GM21737 (cell line): ENCODE measurements around the gene ARAF.

Source experiments
- ATAC-seq: cut with Tn5 transposase; IDR thresholded peaks from one replicate; pipeline ENCODE4 v1.9.1; 2021; ENCODE audit warnings: mild to moderate bottlenecking, moderate library complexity; ENCODE audit not compliant: unreplicated experiment

The ARAF gene

DNA sequence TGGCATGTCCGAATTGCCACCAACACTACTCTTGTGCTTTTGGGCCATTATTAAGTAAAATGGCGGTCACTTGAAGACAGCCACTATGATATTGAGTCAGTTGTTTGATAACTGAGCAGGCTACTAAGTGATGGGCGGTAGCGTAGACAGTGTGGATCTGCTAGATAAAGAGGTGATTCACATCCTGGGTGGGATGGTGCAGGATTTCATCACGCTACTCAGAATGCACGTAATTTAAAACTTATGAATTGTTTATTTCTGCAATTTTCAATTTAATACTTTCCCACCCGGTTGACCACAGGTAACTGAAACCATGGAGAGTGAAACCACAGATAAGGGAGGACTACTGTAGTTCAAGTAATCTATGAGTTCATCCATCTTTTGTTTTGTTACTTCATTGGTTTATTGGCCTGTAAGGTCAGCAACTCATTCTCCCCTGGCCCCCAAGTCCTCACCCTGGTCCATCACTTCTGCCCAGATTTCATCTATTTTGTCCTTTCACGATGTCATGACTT is 2.9 kb downstream of the ARAF start:
- no peak for ATAC-seq

DNA sequence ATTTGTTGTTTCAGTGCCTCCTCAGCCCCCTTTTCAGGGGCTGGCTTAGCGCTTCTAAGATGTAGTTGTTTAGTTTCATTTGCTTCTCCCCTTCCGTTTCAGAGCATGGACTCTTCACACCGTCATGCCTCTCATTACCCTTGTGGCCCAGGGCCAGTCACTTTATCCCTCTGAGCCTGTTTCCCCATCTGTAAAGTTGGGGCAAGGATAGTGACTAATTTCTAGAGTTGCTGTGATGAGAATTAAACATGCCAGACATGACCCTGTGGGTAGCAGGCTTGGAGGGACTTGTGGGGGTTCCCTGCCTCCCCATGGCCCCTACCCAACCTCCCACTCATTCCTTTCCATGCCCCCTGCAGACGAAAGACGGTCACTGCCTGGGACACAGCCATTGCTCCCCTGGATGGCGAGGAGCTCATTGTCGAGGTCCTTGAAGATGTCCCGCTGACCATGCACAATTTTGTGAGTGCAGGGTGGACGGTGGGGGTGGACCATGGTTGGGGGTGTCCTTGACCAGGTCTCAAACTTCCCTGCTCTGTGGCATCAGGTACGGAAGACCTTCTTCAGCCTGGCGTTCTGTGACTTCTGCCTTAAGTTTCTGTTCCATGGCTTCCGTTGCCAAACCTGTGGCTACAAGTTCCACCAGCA is 3.6 kb downstream of the ARAF start:
- no peak for ATAC-seq

DNA sequence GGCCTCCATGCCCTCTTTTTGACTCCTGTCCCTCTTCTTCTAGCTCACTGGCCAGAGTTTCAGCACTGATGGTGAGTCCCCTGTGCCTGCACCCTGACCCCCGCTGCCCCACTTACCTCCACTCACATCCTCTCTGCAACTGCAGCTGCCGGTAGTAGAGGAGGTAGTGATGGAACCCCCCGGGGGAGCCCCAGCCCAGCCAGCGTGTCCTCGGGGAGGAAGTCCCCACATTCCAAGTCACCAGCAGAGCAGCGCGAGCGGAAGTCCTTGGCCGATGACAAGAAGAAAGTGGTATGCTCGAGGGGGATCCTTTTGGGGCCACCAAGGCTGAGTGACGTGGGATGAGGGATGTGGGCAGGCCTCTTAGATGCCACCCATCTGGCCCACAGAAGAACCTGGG is 5.8 kb downstream of the ARAF start:
- no peak for ATAC-seq

DNA sequence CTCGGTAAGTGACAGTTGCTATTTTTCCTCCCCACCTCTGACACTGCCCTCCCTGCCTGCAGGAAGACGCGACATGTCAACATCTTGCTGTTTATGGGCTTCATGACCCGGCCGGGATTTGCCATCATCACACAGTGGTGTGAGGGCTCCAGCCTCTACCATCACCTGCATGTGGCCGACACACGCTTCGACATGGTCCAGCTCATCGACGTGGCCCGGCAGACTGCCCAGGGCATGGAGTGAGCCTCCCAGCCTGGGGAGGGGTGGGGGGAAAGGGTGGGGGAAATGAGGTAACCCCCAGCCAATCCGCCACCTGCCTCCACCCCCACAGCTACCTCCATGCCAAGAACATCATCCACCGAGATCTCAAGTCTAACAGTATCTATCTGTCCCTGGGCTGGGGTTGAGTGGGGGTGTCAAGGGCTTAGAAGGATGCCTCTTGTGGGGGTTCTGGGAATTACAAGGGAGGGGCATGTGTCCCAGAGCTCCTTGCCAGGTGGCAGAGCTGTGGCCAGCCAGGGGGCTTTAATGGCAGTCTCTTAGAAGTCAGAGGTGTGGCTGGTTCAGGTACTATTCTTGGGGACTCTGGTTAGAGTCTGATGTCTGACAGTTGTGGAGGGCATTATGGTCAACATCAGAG is 7.8 kb downstream of the ARAF start:
- no peak for ATAC-seq

DNA sequence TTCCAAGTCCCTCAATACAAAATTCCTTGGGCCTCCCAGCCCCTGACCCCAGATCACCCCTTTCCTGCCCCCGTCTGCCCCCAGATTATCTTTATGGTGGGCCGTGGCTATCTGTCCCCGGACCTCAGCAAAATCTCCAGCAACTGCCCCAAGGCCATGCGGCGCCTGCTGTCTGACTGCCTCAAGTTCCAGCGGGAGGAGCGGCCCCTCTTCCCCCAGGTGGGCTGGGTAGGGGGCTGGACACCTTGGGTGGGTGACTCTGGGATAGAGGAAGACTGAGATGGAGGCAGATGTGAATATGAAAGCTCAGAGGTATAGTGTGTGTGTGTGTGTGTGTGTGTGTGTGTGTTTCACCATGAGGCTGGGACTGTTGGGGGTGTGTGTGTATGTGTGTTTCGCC is 9.8 kb downstream of the ARAF start:
- ATAC-seq = no peak

DNA sequence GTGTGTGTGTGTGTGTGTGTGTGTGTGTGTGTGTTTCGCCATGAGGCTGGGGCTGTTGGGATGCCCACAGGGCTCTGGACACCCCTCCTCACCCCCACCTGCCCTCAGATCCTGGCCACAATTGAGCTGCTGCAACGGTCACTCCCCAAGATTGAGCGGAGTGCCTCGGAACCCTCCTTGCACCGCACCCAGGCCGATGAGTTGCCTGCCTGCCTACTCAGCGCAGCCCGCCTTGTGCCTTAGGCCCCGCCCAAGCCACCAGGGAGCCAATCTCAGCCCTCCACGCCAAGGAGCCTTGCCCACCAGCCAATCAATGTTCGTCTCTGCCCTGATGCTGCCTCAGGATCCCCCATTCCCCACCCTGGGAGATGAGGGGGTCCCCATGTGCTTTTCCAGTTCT is 10.2 kb downstream of the ARAF start:
- ATAC-seq = no peak

DNA sequence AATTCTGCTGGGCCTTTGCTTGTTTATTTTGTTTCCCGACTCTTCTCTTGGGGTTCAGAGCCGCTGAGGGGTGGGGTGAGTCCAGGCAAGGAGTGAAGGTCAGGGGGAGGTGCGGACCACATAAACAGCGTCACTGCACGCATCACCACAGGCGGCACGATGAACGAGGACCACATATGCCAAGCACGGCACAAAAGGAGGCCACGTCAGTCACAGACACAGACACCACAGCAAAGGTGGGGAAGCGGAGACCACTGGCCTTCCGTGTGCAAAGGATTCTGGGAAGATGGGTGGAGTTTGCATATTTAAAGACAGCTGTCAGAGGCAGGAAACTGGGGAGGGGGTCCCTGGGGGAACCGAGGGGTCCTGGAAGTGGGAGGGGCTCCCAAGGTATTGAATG is 10.9 kb downstream of the ARAF start:
- ATAC-seq = no peak

DNA sequence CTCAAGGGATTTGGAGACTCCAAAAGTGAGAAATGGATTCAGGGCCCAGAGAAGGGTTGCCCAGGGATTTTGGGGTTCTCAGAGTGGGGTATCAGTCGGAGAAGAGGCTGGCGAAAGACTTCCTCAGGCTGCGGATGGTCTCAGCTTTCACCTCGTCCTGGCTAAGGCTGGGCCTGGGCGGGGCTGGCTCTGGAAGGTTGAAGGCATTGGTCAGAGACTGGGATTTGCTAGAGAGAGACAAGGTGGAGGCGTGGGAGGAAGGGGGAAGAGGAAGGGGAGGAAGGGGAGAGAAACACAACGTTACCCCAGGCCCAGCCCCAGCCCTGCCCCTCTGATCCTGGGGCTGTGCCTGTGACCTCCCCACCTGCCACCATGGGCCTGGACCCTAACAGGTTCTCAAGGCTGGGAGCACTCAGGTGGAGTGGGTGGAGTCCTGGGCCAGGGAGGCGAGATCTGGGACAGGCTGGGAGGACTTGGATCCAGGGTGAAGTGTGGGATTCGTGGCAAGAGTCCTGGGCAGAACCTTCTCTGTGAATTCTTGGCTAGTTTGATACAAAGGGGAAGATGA is 11.9 kb downstream of the ARAF start:
- no peak for ATAC-seq

DNA sequence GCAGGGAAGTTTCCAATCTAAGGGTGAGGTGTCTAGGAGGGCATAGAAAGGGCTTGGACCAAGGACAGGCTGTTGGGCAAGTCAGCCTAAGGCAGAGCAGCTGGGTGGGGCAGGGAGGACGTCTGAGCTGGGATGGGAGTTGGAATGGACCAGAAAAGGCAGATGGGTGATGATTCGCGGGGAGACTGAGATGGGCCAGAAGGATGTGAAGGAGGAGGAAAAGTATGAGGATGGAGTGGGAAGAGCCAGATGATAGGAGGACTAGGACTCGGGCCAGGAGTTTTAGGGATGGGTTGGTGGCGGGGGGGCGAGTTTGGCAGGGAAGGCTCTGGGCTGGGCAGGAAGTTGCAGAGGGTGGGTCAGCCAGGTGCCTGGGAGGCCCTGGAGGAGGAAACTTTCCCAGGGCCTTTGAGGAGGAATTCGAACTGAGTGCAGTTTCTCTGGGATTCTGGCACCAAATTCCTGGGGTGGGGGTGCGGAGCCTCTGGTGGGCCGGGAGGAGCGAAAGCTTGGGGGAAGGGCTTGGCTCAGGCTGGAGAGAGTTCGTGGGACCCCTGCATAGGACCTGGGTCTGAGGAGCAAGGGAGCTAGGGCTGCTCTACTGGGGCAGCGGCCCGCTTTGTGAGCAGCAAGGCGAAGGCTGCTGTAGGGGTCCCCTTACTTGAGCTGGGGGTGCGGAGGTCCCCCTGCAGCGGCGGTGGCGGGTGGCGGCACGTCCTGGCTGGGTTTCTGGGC is 12.5 kb downstream of the ARAF start:
- ATAC-seq = no peak

DNA sequence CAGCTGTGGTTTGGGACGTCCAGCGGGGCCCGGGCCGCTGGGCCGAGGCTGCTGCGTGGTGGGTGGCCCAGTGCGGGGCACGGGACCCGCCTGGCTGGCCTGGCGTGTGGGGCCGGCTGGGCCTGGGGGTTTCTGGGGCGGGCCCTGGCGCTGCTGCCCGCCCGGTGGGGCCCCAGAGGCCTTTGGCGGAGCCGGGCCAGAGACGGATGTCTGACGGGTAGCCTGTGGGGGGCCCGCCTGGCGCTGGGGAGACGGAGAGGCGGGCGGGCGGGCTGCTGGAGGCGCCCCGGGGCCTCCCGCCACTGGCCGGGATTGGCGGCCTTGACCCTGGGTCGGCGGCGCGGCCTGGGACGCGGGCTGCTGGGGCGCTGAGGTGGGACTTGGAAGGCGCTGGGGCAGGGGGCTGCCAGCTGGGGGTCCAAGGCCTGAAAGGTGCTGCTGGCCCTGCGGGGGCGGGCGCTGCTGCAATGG is 13.1 kb downstream of the ARAF start:
- no peak for ATAC-seq

DNA sequence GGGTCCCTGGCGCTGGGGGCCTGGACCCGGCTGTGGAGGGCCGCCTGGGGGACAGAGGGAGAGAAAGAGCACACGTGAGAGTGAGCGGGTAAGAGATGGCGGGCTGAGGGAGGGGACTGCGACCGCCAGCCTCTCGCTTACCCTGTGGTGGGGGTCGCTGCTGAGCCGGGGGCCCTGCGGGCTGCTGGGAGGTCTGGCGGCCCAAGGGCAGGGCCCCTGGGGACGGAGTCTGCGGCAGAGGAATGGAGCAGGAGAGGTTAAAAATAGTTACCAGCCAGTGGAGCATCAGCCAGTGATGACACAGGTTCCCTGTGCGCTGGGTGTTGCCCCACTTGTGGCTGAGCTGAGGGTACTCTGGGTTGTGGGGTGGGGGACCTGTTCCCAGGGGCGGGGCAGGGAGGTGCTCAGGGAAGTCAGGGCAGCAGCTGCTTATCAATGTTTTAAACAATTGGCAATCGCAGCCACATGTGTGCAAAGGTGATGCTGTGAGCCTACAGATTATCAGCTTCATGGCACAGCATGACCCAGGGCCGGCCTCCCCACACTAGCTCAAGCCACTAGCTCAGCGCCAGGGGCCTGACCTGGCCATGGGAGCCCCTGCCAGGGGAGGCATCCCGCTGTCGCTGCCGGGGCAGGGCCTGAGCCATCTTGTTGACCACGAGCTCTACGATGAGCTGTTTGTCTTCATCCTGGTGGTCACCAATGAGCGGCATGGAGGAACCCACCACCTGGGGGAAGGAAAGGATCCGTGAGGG is 13.7 kb downstream of the ARAF start:
- ATAC-seq = no peak

DNA sequence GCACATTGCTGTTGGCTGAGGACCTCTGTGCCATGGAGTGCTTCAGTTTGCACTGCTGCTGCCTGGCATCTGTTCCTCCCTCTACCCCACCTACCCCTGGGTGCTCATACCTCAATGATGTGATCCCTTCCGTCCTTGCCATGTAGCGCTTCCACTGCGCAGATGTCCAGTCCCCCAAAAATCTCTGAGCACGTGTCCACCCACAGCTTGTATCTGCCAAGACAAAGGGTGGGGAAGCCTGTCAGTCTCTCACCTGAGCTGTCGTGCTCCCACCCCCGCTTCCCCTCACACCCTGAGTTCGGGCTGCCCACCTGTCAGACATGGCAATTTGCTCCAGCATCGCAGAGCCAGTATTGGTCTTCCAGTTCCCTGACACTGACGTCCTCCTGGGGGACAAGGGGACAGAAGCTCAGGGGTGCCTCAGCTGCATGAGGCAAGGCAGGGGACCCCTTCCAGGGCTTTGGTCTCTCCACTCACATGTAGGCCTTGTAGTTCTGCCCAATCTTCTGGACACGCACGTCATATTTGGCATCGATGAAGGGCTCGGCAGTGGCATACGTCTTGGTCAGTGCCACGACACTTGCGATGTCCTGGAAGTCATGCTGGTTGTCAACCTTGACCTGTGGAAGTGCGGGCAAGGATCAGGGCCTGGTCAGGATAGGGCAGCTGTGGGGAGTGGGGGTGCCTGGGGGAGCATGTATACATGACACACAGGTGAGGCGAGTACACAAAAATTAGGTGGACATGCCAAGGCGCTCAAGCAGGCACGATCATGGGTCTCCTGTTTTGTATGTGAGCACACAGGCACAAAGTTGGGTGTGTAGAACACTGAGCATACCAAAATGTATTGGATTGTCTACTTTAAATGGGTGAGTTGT is 15.3 kb downstream of the ARAF start:
- no peak for ATAC-seq

DNA sequence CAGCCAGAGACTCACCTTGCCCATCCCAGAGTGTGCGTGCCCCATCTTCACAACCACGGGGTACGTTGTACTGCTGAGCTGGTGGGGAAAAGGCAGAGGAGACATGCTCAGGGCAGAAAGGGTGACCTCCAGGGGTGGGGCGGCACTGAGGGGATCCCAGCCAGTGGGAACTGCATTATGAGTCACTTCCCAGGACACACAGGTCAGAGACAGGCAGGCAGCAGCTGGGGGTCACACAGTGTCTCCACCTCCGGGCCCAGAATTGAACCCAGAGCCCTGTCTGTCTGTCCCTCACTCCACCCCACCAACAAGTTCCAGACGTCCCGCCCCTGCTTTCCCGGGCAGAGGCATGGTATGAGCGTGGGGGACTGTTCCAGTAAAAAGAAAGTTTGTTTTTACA is 16.4 kb downstream of the ARAF start:
- ATAC-seq = no peak

DNA sequence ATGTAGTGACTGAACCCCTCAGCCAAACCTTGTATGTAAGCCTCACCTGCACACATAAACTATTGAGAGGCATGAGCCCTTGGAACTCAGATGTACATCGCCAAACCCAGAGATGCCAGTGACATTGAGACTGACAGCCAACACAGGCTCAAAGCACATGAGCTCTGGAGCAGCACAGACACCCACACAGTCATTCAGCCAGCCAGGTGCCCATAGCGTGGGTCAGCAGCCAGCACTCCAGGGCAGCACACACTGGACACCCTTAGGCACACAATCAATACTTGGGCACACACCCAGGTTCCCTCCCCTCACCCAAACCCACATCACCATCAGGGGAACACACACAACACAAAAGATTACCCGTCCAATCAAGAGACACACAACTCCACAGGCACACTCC is 16.9 kb downstream of the ARAF start:
- no peak for ATAC-seq

DNA sequence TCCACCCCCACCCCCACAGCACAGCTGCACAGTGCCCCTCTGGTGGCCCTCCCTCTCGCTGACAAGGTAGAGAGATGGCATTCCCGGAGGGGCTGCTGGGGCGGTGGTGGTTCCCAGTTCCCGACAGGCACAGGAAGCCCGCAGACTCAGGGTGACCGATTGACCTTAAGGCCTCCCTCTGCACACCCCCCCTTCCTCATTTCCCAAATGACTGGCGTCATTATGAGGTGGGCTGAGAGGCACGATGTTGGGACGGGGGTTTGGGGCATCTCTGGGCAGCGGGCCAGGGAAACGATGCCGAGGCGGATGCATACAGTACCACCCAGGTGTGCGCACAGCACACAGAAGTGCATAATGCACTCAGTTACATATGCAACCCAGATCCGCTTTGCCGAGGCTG is 17.7 kb downstream of the ARAF start:
- ATAC-seq = no peak

DNA sequence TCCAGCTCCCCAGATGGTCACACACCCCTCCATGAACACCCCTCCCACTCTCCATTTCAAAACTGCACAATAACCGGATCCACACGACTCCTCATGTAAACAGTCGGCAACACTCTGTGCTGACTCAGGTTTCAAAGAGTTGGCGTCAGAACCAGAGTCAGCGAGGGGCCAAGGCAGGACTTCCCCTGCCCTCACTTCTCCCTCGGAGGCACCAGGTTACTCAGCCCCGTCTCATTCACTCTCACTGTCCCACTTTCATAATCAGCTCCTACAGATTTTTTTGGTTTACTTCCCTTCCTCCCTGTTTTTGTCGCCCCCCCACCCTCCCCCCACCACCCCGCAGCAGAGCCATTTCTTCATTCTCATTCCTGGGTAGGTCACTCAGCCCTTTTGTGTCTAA is 18.5 kb downstream of the ARAF start:
- no peak for ATAC-seq

DNA sequence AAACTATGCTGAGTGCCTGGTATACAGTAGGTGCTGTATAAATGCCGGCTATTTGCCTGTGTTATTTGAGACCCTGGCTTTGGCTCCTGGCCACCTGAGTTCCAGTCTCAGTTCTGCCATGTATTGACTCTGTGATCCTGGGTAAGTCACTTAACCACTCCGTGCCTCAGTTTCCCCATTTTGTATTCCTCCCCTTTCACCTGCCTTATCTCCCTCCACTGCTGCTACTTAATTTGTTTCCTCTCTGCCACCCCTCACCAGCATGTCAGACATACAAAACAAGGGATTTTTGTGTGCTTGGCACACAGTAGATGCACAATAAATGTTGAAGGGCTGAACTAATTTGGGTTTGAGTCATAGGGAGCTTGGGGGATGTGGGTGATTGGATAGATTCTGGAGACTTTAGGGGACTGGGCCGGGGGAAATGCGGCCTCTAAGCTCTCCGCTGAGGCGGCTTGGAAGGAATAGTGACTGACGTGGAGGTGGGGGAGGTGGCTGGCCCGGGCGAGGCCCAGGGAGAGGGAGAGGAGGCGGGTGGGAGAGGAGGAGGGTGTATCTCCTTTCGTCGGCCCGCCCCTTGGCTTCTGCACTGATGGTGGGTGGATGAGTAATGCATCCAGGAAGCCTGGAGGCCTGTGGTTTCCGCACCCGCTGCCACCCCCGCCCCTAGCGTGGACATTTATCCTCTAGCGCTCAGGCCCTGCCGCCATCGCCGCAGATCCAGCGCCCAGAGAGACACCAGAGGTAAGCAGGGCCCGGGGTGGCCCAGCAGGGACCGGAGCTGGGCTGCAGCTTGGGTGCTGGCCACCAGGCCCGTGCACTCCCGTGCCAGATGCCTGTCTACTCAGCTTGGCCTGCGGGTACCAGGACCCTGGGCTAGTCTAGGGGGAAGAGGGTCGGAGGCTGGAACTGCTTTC is 21.0 kb downstream of the ARAF start, which contains the start of gene TIMP1:
Gene TIMP1, plus strand, starts transcription at position 706 of the 917 bp plus-strand sequence. CDS start 980 bp downstream, outside the sequence.
- ATAC-seq = peak; percentile 89

DNA sequence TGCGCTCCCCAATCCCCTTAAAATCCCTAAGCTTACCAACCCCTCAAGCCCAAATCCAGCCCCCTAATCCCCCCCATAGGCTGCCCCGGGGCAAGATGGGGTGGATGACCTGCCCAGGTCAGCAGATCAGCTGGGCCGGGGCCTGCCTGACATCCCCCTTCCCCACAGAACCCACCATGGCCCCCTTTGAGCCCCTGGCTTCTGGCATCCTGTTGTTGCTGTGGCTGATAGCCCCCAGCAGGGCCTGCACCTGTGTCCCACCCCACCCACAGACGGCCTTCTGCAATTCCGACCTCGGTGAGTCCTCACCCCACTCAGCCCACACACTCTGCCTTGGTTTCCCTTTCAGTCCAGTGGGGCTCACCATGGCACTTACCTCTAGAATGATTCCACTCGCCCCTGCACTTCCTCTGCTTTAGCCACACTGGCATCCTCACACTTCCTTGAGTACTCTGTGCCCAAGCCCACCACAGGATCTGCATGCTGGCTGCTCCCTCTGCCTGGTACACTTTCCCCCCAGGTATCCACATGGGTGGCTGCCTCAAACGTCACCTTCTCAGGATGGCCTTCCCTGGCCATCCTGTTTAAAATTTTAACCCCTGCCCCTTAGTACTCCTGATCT is 22.3 kb downstream of the ARAF start:
- no peak for ATAC-seq
